CD4-positive, alpha-beta T cell treated with Interleukin-15 for 1 hour (primary cell): ENCODE data around the gene CIBAR2.
"Not testable (repeated sequence)": the region's sequence is repeated elsewhere in the genome, so short reads cannot be mapped to it uniquely, and the experiment has no call there.

ENCODE experiments used
- DNase-seq: peaks from one replicate; pipeline ENCODE4 v3.0.0-alpha.2; 2020

CIBAR2 gene

GRCh38 chr16:85127379-85127723 lies 15.1 kb upstream of the CIBAR2 start:
- no peak for DNase-seq

- DNase-seq: no peak
Measured at GRCh38 chr16:85126705-85127378, 14.6 kb upstream of the CIBAR2 start.

- no peak for DNase-seq
Measured at GRCh38 chr16:85126394-85126704, 14.1 kb upstream of the CIBAR2 start.

GRCh38 chr16:85125570-85126393 lies 13.5 kb upstream of the CIBAR2 start:
- DNase-seq: no peak

GRCh38 chr16:85124636-85125346 lies 12.5 kb upstream of the CIBAR2 start:
- DNase-seq: no peak

- DNase-seq: no peak
Measured at GRCh38 chr16:85123891-85124635, 11.8 kb upstream of the CIBAR2 start.

GRCh38 chr16:85123441-85123840 lies 11.2 kb upstream of the CIBAR2 start:
- DNase-seq: not testable (repeated sequence)

- no peak for DNase-seq
Measured at GRCh38 chr16:85120006-85120340, 7.7 kb upstream of the CIBAR2 start.

- DNase-seq: no peak
Measured at GRCh38 chr16:85117418-85117817, 5.1 kb upstream of the CIBAR2 start.

- DNase-seq: peak; percentile 77
Measured at GRCh38 chr16:85114909-85115567, 2.8 kb upstream of the CIBAR2 start.

GRCh38 chr16:85113913-85114312 lies 1.6 kb upstream of the CIBAR2 start:
- no peak for DNase-seq

- DNase-seq: no peak
Measured at GRCh38 chr16:85113168-85113733, 979 bp upstream of the CIBAR2 start.

- DNase-seq: no peak
Measured at GRCh38 chr16:85111184-85111583, 1.1 kb downstream of the CIBAR2 start.

GRCh38 chr16:85110105-85110504 lies 2.2 kb downstream of the CIBAR2 start:
- no peak for DNase-seq

- DNase-seq: no peak
Measured at GRCh38 chr16:85107532-85107931, 4.7 kb downstream of the CIBAR2 start.

GRCh38 chr16:85107083-85107482 lies 5.2 kb downstream of the CIBAR2 start:
- no peak for DNase-seq

- DNase-seq: no peak
Measured at GRCh38 chr16:85105475-85105874, 6.8 kb downstream of the CIBAR2 start.

GRCh38 chr16:85104821-85105391 lies 7.4 kb downstream of the CIBAR2 start:
- DNase-seq: peak; percentile 47

- DNase-seq: no peak
Measured at GRCh38 chr16:85104147-85104546, 8.1 kb downstream of the CIBAR2 start.

- no peak for DNase-seq
Measured at GRCh38 chr16:85103114-85104079, 8.9 kb downstream of the CIBAR2 start.
